Kidney tubule cell (primary cell): ENCODE results near the gene PCOLCE2.

Source experiments
- DNase-seq: peaks from one replicate; pipeline ENCODE4 v3.0.0-alpha.2; 2018; ENCODE audit warnings: low spot score

The PCOLCE2 gene

DNA sequence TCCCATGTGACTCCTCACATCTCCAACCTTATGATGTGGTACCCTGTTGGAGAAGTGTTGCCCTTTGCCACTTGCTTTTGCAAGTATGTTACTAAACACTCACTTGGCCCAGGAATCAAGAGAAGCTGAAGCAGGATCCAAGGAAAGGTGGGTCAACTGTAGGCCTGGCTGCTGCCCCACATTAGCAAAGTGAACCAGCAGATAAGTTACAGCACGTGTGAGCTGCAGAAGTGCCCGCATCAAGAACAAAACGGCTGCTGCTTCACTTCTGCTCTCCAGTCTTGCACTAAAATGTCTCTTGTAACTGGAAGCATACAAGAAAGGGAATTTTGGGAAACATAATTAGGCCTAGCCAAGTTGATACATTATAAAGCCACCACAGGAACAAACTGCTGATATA lies 79.6 kb downstream of the PCOLCE2 start:
- no peak for DNase-seq

DNA sequence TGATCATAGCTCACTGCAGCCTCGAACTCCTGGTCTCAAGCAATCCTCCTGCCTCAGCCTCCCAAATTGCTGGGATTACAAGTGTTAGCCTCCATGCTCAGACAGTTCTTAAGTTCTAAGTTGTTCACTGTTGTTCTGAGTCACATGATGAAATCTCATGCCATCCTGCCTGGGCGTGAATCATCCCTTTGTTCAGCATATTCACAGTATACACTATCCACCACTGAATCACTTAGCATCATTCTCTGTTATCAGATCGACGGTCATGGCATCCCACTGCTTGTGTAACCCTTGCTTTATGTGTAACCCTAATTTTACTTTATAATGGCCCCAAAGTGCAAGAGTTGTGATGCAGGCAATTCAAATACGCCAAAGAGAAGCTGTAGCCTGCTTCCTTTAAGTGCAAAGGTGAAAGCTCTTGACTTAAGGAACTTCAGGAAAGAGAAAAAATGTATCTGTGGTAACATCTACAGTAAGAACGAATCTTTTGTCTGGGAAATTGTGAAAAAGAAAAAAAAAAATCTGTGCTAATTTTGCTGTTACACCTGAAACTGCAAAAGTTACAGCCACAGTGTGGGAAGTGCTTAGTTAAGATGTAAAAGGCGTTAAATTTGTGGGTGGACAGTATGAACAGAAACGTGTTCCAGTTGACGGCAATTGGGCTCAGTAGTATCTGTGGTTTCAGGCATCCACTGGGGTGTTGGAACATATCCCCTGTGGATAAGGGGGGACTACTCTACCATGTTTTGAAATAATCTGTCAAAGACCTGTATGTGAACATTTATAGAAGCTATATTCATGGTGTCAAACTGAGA lies 80.6 kb downstream of the PCOLCE2 start:
- DNase-seq = peak; percentile 75

GRCh38 chr3:142802891-142803290 lies 86.0 kb downstream of the PCOLCE2 start:
- DNase-seq = peak; percentile 17

GRCh38 chr3:142801746-142802145 lies 87.1 kb downstream of the PCOLCE2 start:
- no peak for DNase-seq

- no peak for DNase-seq
Measured at GRCh38 chr3:142796823-142797222, 92.1 kb downstream of the PCOLCE2 start.

- no peak for DNase-seq
Measured at GRCh38 chr3:142795332-142795731, 93.6 kb downstream of the PCOLCE2 start.

- no peak for DNase-seq
Measured at GRCh38 chr3:142794508-142794907, 94.4 kb downstream of the PCOLCE2 start.

DNA sequence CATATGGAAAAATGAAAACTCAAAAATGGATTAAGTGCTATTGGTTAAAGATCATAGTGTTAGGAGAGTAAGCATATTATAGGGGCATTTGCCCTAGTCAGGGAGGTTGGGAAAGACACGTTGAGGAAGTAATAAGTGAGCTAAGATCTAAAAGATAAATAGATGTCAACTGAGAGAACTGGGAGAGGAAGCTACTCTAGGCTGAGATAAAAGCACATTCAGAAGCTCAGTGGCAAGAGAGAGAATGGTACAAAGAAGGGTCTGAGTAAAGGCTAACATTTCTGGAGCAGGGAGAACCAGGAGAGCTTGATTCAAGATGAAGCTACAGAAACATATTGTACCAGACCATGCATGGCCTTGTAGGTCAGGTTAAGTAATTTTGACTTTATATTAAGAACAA lies 101.2 kb downstream of the PCOLCE2 start:
- DNase-seq = no peak

DNA sequence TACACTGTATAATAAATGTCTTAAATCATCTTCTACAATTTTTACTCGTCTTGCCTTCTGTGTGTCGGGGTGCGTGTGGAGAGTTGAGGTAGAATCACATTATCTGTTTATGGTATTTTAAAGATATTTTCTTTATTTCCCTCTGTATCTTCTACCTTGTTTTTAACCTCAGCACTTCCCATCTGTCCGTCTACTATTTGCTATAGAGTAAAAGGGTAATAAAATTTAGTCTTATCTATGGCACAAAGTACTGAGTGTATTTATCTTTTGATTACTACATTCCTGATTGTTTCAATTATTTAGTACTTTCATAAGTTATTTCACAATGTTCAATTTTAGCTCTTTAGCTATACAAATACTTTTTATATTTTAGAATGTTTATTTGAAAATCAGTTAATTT lies 102.9 kb downstream of the PCOLCE2 start:
- DNase-seq = no peak

GRCh38 chr3:142784228-142784627 lies 104.7 kb downstream of the PCOLCE2 start:
- DNase-seq = no peak

- no peak for DNase-seq
Measured at GRCh38 chr3:142782616-142783015, 106.3 kb downstream of the PCOLCE2 start.

GRCh38 chr3:142779591-142779990 lies 109.3 kb downstream of the PCOLCE2 start:
- DNase-seq = no peak

- no peak for DNase-seq
Measured at GRCh38 chr3:142778541-142778940, 110.3 kb downstream of the PCOLCE2 start.

DNA sequence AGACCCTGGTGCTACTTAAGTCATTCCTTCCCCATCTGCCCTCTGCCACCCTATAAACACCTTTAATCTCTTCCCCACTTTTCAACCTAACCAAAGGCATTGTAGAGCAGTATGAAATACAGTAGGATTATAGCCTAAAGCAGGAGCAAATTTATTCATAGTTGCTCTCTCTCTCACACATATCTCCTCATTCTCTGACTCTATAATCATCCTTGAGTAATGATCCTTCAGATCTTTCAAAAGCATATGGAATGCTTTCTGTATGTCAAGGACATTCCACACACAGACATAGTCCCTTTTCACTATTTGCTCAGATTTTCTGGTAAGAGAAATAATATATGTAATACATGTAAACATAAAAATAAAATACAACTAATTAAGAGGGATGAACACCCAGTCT lies 111.0 kb downstream of the PCOLCE2 start:
- DNase-seq = no peak

GRCh38 chr3:142768338-142768737 lies 120.5 kb downstream of the PCOLCE2 start:
- no peak for DNase-seq
